ENCODE results near the gene CENPVL1. TPM values are rescaled to one million over a fixed set of nuclear protein-coding genes. Genes with fewer than 3 reads are reported as not detected.
"Not testable (repeated sequence)": the region's sequence is repeated elsewhere in the genome, so short reads cannot be mapped to it uniquely, and the experiment has no call there.

Gene CENPVL1
- not detected in 2 replicates for total RNA-seq

DNA sequence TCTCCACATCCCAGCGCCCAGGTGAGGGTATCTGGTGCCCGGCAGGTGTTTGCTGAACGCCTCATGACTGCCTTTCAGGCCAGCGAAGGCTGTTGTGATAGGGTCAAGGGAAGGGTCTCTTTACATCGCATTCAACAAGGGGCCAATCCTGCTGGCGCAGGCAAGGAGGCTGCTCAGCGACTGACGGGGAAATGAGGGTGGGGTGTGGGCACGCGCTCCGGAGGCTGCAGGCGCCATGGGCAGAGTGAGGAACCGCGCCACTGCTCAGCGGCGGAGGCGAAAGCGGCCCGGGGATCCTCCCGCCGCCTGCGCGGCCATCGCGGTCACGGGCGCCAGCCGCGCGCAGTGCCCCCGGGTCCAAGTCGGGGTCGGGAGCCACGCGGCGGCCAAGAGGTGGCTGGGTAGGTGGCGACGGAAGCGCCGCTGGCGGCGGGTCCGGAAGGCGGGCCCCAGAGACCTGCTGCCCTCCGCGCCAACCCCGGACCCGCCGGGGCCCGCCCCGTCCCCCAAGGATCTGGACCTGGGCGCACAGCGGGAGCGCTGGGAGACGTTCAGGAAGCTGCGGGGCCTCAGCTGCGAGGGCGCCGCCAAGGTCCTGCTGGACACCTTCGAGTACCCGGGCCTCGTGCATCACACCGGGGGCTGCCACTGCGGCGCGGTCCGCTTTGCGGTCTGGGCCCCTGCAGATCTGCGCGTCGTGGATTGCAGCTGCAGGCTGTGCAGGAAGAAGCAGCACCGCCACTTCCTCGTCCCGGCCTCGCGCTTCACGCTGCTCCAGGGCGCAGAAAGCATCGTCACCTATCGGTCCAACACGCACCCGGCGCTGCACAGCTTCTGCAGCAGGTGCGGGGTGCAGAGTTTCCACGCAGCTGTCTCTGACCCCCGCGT, at the start of gene CENPVL1:
Gene CENPVL1 (plus strand): TSS at position 236 of the 888 bp plus-strand sequence. CDS start 0 bp downstream, at position 236.
- not testable (repeated sequence) for H2AFZ ChIP-seq (ENCODE audit: low read length); H3K27me3 ChIP-seq (ENCODE audit: insufficient read depth, low read length); H4K20me1 ChIP-seq (ENCODE audit: insufficient read depth, low read length); DNase-seq (ENCODE audit: insufficient read length, low spot score, missing footprints); H3K27ac ChIP-seq (ENCODE audit: low read depth, low read length); H3K4me1 ChIP-seq (ENCODE audit: insufficient read depth, low read length); H3K9me3 ChIP-seq (ENCODE audit: low read depth, low read length); H3K4me2 ChIP-seq (ENCODE audit: insufficient read depth, low read length); H3K4me3 ChIP-seq (ENCODE audit: insufficient read depth, low read length); H3K79me2 ChIP-seq (ENCODE audit: insufficient read depth, low read length); H3K36me3 ChIP-seq (ENCODE audit: insufficient read depth, low read length)

DNA sequence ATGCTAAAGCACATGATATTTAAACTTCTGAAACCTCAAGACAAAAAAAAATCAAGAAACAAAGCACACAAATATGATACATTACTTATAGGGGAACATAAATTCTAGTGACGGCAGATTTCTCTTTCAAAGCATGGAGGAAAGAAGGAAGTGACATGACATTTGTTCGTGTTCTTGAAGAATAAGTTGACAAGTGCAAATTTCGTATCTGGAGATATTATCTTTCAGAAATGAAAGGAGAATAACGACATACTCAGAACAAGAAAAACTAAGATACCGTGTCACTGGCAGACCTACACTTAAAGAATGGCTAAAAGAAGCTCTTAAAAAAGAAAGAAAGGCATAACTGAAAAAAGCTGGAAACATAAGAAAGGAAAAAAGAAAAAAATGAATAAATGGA, 44.3 kb upstream of the CENPVL1 start:
- Histone ChIP-seq H3K27ac (ENCODE audit: low read depth, low read length) (no peak overlapping the region), H3K9me3 (ENCODE audit: low read depth, low read length) (no peaks in the 10 kb centered on the region), H3K4me1 (ENCODE audit: insufficient read depth, low read length) (no peaks in the 10 kb centered on the region), H3K79me2 (ENCODE audit: insufficient read depth, low read length) (no peaks in the 10 kb centered on the region), H2AFZ (ENCODE audit: low read length) (no peak overlapping the region), H3K36me3 (ENCODE audit: insufficient read depth, low read length) (no peaks in the 10 kb centered on the region), H3K4me2 (ENCODE audit: insufficient read depth, low read length) (no peak overlapping the region), H4K20me1 (ENCODE audit: insufficient read depth, low read length) (no peaks in the 10 kb centered on the region), H3K4me3 (ENCODE audit: insufficient read depth, low read length) (no peak overlapping the region), H3K27me3 (ENCODE audit: insufficient read depth, low read length) (no peaks in the 10 kb centered on the region)
- TF ChIP-seq, protein P1, sequence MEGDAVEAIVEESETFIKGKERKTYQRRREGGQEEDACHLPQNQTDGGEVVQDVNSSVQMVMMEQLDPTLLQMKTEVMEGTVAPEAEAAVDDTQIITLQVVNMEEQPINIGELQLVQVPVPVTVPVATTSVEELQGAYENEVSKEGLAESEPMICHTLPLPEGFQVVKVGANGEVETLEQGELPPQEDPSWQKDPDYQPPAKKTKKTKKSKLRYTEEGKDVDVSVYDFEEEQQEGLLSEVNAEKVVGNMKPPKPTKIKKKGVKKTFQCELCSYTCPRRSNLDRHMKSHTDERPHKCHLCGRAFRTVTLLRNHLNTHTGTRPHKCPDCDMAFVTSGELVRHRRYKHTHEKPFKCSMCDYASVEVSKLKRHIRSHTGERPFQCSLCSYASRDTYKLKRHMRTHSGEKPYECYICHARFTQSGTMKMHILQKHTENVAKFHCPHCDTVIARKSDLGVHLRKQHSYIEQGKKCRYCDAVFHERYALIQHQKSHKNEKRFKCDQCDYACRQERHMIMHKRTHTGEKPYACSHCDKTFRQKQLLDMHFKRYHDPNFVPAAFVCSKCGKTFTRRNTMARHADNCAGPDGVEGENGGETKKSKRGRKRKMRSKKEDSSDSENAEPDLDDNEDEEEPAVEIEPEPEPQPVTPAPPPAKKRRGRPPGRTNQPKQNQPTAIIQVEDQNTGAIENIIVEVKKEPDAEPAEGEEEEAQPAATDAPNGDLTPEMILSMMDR (IDR thresholded peaks at IDR 0.05; ENCODE audit: extremely low read depth, low read depth, low read length) = no peak
- DNase-seq (ENCODE audit: insufficient read length, low spot score, missing footprints) = no peak

DNA sequence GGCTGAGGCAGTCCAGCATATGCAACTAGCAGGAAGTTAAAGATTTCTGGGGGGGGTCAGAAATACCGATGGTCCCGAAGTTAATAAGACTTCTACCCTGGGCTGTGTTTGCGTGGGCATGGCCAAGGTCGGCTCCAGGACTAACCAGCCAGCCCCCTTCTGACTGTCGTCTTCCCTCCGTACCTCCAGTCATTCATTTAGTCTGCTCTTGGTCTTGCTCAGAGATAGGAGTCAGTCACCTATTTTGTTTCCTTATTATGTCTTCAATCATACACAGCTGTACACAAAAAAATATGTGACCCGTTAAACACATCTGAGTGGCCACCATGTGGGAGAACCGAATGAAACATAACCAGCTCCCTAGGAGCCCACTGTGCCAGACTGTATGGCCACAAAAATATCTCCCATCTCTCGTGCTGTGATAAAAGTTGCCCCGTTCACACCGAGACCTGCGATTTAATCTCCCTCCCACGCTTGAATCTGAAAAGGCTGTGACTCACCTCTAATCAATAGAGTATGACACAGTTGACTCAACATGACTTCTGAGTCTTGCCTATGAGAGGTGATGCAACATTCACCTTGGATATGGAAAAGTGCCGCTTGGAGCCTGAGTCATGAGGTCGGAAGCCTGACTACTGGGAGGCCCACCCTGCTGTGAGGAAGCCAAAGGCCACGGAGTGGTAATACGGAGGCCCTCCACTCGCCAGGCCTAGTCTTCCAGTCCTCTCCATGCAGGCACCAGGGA, 30.5 kb upstream of the CENPVL1 start:
- H3K9me3 ChIP-seq (ENCODE audit: low read depth, low read length); H4K20me1 ChIP-seq (ENCODE audit: insufficient read depth, low read length); DNase-seq (ENCODE audit: insufficient read length, low spot score, missing footprints); H3K4me2 ChIP-seq (ENCODE audit: insufficient read depth, low read length); H3K27me3 ChIP-seq (ENCODE audit: insufficient read depth, low read length); H3K36me3 ChIP-seq (ENCODE audit: insufficient read depth, low read length); H3K27ac ChIP-seq (ENCODE audit: low read depth, low read length); H3K4me1 ChIP-seq (ENCODE audit: insufficient read depth, low read length); H3K79me2 ChIP-seq (ENCODE audit: insufficient read depth, low read length); H2AFZ ChIP-seq (ENCODE audit: low read length); H3K4me3 ChIP-seq (ENCODE audit: insufficient read depth, low read length): not testable (repeated sequence)

DNA sequence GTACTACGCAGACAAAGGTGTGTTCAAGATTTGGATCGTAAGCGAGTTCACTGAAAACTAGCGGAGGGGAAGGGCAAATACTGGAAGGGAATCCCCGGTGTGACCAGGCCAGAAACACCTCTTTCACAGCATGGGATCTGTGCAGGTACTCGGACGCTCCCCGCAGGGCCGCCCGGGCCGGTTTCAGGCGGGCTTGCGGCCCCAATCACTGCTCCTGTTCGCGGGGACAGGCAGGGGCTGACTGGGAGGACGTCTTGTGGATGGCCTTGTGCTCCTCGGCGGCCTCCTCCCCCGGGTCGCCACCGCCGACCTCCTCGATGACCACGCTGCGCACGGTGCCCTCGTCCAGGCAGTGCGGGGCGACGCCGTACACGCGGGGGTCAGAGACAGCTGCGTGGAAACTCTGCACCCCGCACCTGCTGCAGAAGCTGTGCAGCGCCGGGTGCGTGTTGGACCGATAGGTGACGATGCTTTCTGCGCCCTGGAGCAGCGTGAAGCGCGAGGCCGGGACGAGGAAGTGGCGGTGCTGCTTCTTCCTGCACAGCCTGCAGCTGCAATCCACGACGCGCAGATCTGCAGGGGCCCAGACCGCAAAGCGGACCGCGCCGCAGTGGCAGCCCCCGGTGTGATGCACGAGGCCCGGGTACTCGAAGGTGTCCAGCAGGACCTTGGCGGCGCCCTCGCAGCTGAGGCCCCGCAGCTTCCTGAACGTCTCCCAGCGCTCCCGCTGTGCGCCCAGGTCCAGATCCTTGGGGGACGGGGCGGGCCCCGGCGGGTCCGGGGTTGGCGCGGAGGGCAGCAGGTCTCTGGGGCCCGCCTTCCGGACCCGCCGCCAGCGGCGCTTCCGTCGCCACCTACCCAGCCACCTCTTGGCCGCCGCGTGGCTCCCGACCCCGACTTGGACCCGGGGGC, 28.2 kb upstream of the CENPVL1 start:
- not testable (repeated sequence) for H3K27ac ChIP-seq (ENCODE audit: low read depth, low read length); H3K4me3 ChIP-seq (ENCODE audit: insufficient read depth, low read length); H3K4me1 ChIP-seq (ENCODE audit: insufficient read depth, low read length); H3K79me2 ChIP-seq (ENCODE audit: insufficient read depth, low read length); H2AFZ ChIP-seq (ENCODE audit: low read length); H4K20me1 ChIP-seq (ENCODE audit: insufficient read depth, low read length); DNase-seq (ENCODE audit: insufficient read length, low spot score, missing footprints); H3K36me3 ChIP-seq (ENCODE audit: insufficient read depth, low read length); H3K27me3 ChIP-seq (ENCODE audit: insufficient read depth, low read length); H3K4me2 ChIP-seq (ENCODE audit: insufficient read depth, low read length); H3K9me3 ChIP-seq (ENCODE audit: low read depth, low read length)

DNA sequence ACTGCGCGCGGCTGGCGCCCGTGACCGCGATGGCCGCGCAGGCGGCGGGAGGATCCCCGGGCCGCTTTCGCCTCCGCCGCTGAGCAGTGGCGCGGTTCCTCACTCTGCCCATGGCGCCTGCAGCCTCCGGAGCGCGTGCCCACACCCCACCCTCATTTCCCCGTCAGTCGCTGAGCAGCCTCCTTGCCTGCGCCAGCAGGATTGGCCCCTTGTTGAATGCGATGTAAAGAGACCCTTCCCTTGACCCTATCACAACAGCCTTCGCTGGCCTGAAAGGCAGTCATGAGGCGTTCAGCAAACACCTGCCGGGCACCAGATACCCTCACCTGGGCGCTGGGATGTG, 27.6 kb upstream of the CENPVL1 start, which contains the start of gene CENPVL2:
Gene CENPVL2 (minus strand): TSS at position 112 of the 343 bp plus-strand sequence. CDS start 0 bp downstream, at position 112.
- DNase-seq (ENCODE audit: insufficient read length, low spot score, missing footprints); H3K27me3 ChIP-seq (ENCODE audit: insufficient read depth, low read length); H4K20me1 ChIP-seq (ENCODE audit: insufficient read depth, low read length); H3K27ac ChIP-seq (ENCODE audit: low read depth, low read length); H3K4me2 ChIP-seq (ENCODE audit: insufficient read depth, low read length); H3K4me1 ChIP-seq (ENCODE audit: insufficient read depth, low read length); H3K9me3 ChIP-seq (ENCODE audit: low read depth, low read length); H2AFZ ChIP-seq (ENCODE audit: low read length); H3K4me3 ChIP-seq (ENCODE audit: insufficient read depth, low read length); H3K79me2 ChIP-seq (ENCODE audit: insufficient read depth, low read length); H3K36me3 ChIP-seq (ENCODE audit: insufficient read depth, low read length): not testable (repeated sequence)
